Measurements from ENCODE around the gene TPSG1. TPM values are rescaled to one million over a fixed set of nuclear protein-coding genes. Genes with fewer than 3 reads are reported as not detected.

The TPSG1 gene
- total and polyA plus RNA-seq, 2 of the 13 experiments (the other 11 are each of a cell fraction or from before 2014, with no cell fraction given), result not detected

DNA sequence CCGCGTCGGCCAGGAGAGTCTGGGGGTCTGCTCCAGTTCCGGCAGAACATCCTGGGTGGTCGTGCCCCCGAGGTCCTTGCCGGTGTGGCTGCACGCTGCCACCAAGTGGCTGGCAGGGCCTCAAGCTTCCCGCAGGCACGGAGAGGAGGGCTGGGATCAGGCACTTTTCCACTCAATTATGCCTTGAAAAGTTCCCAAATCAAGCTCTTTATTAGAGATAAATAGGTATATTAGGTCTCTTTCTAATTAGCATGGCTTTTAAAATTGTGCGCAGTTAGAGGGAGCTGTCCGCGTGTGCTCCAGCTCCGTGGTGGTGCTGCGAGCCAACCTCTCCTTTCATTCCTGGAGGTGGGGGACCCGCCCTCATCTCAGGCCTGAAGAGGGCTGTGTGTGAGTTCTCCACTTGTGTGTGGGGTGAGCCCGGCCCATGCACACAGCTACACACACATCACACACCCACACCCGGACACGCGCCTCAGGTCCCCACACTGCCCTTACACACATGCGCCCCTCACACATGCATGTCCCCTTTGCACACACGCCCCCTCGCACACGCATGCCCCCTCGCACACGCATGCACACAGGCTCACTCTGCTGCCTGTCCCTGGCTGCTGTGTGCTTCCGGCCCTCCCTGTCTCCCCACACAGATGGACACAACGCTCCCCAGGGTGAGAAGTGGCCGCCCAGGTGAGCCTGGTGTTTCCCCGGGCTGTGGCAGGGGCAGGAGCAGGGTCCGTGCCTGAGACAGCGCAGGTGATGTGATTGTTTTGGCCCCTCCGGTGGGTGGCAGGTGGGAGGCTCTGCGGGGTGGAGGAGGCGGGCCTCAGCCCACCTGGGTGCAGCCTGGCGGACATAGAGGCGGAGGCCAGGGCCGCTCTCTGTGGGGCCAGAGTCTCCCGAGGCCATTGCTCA is 43.4 kb downstream of the TPSG1 start:
- in situ Hi-C loops (cut with HindIII; ENCODE audit: extremely low pct_ligation_motif_present, low pct_unique_long_range_greater_than_20kb) (no loop called here), intact Hi-C loops (cut with micrococcal nuclease; ENCODE audit: unreplicated experiment) (no loop called here)
- WGBS (ENCODE audit: low lambda C conversion rate), result 49% methylated on average over 19 of the region's 39 CpGs
- no peak overlapping the region for H3K9ac ChIP-seq (ENCODE audit: insufficient read depth, low read depth, low read length)
- H3K4me1 ChIP-seq (ENCODE audit: insufficient read depth, low read length), result peaks cover 33% of the 10 kb centered on the region
- H3K4me3 ChIP-seq (replicated peaks in 1 of 3; ENCODE audit: insufficient read depth in 1 of 3, low read depth in 2 of 3, low read length in 3 of 3), result peak overlapping the region in 1 of 3 experiments; percentile 43; a peak in 1 of 6 replicates
- POLR2A ChIA-PET, result interaction anchor here (0.8 kb wide), 1 partner anchor 69 kb away, joined by 4 read pairs; no protein-coding TSS in a partner anchor
- peak; percentile 60 for TF ChIP-seq CTCF (CRISPR knock-in tag; IDR thresholded peaks at IDR 0.05)
- TF ChIP-seq STAG1 (CRISPR knock-in tag; IDR thresholded peaks at IDR 0.05), result peak; percentile 57
- TF ChIP-seq PBX3 (CRISPR knock-in tag; IDR thresholded peaks at IDR 0.05; ENCODE audit: borderline replicate concordance), result no peak
- no peak for TF ChIP-seq GABPA (IDR thresholded peaks at IDR 0.05; ENCODE audit: low read depth, low read length)
- TF ChIP-seq GABPA (CRISPR knock-in tag; IDR thresholded peaks at IDR 0.05; ENCODE audit: low read depth), result no peak
- peak; percentile 22; the same call in 1 of the 2 replicates for TF ChIP-seq RAD21 (CRISPR knock-in tag; IDR thresholded peaks at IDR 0.05)
- peak; percentile 63; the same call in 1 of the 2 replicates for TF ChIP-seq ZBTB7B (CRISPR knock-in tag; IDR thresholded peaks at IDR 0.05)
- peak; percentile 3; the same call in 1 of the 2 replicates for TF ChIP-seq ZFP91 (CRISPR knock-in tag; IDR thresholded peaks at IDR 0.05; ENCODE audit: borderline replicate concordance)
- no peak for TF ChIP-seq ZBTB2 (CRISPR knock-in tag; IDR thresholded peaks at IDR 0.05; ENCODE audit: low read depth)
- no peak for TF ChIP-seq ZNF616 (CRISPR knock-in tag; IDR thresholded peaks at IDR 0.05; ENCODE audit: low read depth)
- FAIRE-seq (no peak), DNase-seq (ENCODE audit: low spot score) (no peak), ATAC-seq (peak; percentile 59)
- no peaks in the 10 kb centered on the region for H3K36me3 ChIP-seq (replicated peaks in 1 of 2; ENCODE audit: control insufficient read depth in 1 of 2, insufficient read depth in 2 of 2, low read length in 2 of 2)
- H3K79me2 ChIP-seq (ENCODE audit: insufficient read depth, low read length), result no peaks in the 10 kb centered on the region
- H4K20me1 ChIP-seq (ENCODE audit: insufficient read depth, low read length), result no peaks in the 10 kb centered on the region; the same call in 1 of the 2 replicates
- H3K9me3 ChIP-seq (ENCODE audit: low read length), result no peaks in the 10 kb centered on the region
- H3K27me3 ChIP-seq (ENCODE audit: control insufficient read depth in 1 of 2, insufficient read depth in 2 of 2, low read length in 2 of 2), result peaks cover 0 to 40% of the 10 kb centered on the region in 2 experiments
- no TSS peak for BruUV-seq (replicated peaks)
- H3K4me2 ChIP-seq (ENCODE audit: low read depth, low read length), result peak overlapping the region; percentile 45; the same call in 1 of the 2 replicates
- H2AFZ ChIP-seq (ENCODE audit: low read length), result no peak overlapping the region
- H3K27ac ChIP-seq (ENCODE audit: extremely low read length, insufficient read depth, low read length), result no peak overlapping the region
- CTCF ChIA-PET (ENCODE audit: low intra/inter-chr PET ratio, low total read pairs), result interaction anchor here (1.4 kb wide), 1 partner anchor 76 kb away, joined by 4 read pairs; no protein-coding TSS in a partner anchor

Measured in HepG2 (cell line).